ENCODE measurements around the gene SGPP2.

GRCh38 chr2:222494104-222494739 is 69.9 kb downstream of the SGPP2 start:
- TF ChIP-seq CTCF (IDR thresholded peaks at IDR 0.05) (no peak), ZFX (IDR thresholded peaks at IDR 0.05; ENCODE audit: borderline replicate concordance) (no peak)

All from 22Rv1 (cell line).